ENCODE measurements around the gene SF3B6. TPM values are rescaled to one million over a fixed set of nuclear protein-coding genes. Genes with fewer than 3 reads are reported as not detected.

Gene SF3B6
- total RNA-seq, 1 donor from 2014 or later = 127 TPM

GRCh38 chr2:24020244-24020643 lies 55.9 kb downstream of the SF3B6 start:
- DNase-seq (ENCODE audit: low spot score) = no peak

- DNase-seq (ENCODE audit: low spot score) = no peak
Observed at GRCh38 chr2:24019729-24020128, 56.4 kb downstream of the SF3B6 start.

GRCh38 chr2:24018241-24018640 lies 57.9 kb downstream of the SF3B6 start:
- no peak for DNase-seq (ENCODE audit: low spot score)

GRCh38 chr2:24017711-24018110 lies 58.4 kb downstream of the SF3B6 start:
- no peak for DNase-seq (ENCODE audit: low spot score)

Other genes starting within 250 kb of the SF3B6 start
- 21.4 TPM for gene ATAD2B, start 149.2 kb downstream of the SF3B6 start, total RNA-seq (ENCODE audit: insufficient read depth, low replicate concordance)
- gene UBXN2A, start 135.9 kb downstream of the SF3B6 start, total RNA-seq (ENCODE audit: insufficient read depth, low replicate concordance) = 15.4 TPM
- gene MFSD2B, start 66.2 kb downstream of the SF3B6 start, total RNA-seq (ENCODE audit: insufficient read depth, low replicate concordance) = 0.48 TPM
- gene WDCP, start 28.9 kb downstream of the SF3B6 start, total RNA-seq (ENCODE audit: insufficient read depth, low replicate concordance) = 12.5 TPM
- gene FKBP1B, start 26.6 kb downstream of the SF3B6 start, total RNA-seq (ENCODE audit: insufficient read depth, low replicate concordance) = not detected
- 12.3 TPM for gene TP53I3, start 8.5 kb upstream of the SF3B6 start, total RNA-seq (ENCODE audit: insufficient read depth, low replicate concordance)
- not detected for gene PFN4, start 47.0 kb upstream of the SF3B6 start, total RNA-seq (ENCODE audit: insufficient read depth, low replicate concordance)
- 63.1 TPM for gene FAM228B, start 47.1 kb upstream of the SF3B6 start, total RNA-seq (ENCODE audit: insufficient read depth, low replicate concordance)
- gene FAM228A, start 98.7 kb upstream of the SF3B6 start, total RNA-seq (ENCODE audit: insufficient read depth, low replicate concordance) = not detected

Data from umbilical cord (tissue), 2 donors.